CD4-positive, alpha-beta T cell treated with Interleukin-12 subunit alpha and Interleukin-12 subunit beta, for 1 hour (primary cell): ENCODE measurements around the gene ZC3H11A.
A peak's percentile ranks its signal among the peaks of the same experiment; 100 is the strongest.
"Not testable (repeated sequence)": the region's sequence is repeated elsewhere in the genome, so short reads cannot be mapped to it uniquely, and the experiment has no call there.

ENCODE experiments used
- DNase-seq: peaks from one replicate; pipeline ENCODE4 v3.0.0-alpha.2; 2020

Gene ZC3H11A

DNA sequence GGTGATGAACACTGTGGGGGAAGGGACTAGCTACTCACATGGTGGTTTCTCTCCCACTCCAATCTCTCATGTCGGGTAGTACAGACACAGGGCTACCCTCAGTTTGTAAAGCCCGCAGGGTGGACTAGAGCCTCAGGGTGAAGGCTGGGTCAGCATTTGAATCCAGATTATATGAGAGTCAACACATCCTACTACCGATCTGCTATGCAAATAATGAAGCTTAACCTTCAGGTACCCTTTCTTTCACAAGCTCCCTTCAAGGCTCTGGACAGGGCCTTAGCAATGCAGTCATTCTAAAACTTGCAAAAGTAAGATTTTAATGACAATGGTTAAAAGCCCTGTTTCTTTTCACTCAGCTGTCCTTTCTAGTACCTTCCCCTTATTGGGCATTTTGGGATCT, 5.5 kb upstream of the ZC3H11A start:
- DNase-seq = no peak

DNA sequence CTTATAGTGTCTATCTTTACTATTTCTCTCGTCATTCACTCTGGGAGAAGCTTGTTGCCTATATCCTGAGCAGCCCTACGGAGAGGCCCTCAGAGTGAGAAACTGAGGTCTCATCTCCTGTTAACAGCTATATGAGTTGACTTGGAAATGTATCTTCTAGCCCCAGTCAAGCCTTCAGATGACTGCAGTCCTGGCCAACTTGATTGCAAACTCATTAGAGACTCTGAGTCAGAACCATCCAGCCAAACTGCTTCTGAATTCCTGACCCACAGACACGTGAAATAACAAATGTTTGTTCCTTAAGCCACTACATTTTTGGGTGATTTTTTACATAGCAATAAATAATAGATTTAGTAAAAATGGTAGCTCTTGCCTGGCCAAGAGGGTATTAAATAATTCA, 3.9 kb upstream of the ZC3H11A start:
- no peak for DNase-seq

DNA sequence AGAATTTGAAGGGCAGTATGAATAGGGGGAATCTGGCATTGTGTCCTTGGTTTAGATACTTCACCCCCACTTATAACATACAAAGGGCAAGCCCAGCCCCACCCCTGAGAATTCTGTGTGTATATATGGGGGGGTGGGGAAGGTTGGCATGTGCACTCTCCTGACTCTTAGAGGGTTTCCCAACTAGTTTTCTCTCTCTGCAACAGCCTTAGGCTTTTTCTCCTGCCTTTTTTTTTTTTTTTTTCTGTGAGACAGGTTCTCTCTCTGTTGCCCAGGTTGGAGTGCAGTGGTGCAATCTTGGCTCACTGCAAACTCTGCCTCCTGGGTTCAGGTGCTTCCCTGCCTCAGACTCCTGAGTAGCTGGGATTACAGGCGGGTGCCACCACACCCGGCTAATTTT, 2.9 kb upstream of the ZC3H11A start:
- no peak for DNase-seq

DNA sequence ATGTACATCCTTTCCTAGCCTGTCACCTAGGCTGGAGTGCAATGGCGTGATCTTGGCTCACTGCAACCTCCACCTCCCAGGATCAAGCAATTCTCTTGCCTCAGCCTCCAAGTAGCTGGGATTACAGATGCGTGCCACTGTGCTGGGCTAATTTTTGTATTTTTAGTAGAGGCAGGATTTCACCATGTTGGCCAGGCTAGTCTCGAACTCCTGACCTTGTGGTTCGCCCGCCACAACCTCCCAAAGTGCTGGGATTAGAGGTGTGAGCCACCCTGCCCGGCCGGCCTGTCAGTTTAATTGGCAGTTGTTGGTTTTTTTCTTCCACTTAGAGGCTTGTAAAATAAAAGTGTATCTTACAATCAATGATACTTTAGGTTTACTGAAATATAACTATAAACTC, 1.9 kb upstream of the ZC3H11A start:
- not testable (repeated sequence) for DNase-seq

DNA sequence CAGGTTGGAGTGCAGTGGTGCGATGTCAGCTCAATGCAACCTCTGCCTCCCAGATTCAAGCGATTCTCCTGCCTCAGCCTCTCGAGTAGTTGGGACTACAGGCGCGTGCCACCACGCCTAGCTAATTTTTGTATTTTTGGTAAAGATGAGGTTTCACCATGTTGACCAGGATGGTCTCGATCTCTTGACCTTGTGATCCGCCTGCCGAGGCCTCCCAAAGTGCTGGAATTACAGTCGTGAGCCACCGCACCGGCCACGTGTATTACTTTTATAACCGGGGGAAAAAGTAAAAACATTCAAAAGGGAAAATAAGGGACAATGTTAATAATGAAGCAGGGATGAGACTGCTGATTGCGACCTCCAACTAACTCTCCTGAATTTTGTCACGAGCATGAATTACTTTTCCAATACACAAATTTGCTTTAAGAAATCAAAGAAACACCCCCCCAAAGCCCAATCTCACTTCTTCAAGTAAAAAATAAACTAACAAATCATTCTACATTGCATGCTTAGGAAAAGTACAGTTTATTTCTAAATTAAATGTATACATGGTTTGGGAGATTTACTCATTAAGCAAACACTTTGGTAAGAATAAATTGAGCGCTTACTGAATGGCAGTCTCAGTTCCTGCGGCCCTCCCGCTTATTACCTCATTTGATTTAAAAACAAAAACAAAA, 521 bp upstream of the ZC3H11A start:
- no peak for DNase-seq

DNA sequence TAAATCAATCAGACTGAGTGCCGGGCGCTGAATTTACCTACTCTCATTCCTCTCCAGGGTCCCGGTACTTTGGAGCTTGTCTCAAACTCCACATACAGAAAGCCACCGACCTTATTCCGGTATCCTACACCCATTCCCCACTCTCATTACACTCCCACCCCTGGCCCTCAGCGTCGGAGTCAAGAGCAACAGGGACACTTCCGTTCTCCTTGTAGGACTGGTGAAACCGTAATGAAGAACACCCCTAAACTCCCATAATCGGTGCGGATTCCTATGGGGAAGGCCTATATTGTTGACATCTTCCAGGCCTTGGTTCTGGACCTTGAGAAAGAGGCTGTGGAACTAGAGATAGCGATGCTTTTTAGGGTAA, 798 bp downstream of the ZC3H11A start:
- peak; percentile 30 for DNase-seq

DNA sequence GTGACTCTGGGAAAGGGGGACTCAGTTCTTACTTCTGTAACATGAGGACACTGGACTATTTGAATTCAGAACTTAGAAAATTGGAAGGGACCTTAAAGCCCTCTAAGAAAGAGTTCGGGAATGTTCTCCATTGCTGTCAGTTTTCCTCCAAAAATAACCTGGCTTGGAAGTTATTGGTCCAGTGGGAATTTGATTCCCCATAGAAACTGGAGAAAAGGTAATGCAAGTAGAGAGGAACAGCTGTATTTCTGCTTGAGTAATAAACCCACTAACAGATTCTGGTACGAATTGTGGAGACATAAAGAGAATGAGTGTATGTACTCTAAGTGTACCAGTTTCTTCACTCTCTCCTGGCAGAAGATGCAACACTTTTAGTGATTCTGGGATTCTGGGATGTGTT, 1.8 kb downstream of the ZC3H11A start:
- no peak for DNase-seq

DNA sequence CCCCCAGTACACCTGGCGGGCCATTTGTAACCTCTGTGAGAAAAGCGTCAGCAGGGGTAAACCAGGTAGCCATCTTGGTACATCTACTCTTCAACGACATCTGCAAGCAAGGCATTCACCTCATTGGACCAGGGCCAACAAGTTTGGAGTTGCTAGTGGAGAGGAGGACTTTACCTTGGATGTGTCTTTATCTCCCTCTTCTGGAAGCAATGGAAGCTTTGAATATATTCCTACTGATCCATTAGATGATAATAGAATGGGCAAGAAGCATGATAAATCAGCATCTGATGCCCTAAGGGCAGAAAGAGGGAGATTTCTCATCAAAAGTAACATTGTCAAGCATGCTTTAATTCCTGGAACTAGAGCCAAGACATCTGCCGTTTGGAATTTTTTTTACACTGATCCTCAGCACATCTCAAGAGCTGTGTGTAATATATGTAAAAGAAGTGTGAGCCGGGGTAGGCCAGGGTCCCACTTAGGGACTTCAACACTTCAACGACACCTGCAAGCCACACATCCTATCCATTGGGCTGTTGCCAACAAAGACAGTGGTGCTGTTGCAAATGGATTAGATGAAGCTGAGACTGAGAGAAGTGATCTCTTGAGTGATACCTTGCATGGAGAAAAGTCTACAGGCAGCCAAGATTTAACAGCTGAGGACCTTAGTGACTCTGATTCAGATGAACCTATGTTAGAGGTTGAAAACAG, 2.7 kb downstream of the ZC3H11A start:
- DNase-seq = no peak

DNA sequence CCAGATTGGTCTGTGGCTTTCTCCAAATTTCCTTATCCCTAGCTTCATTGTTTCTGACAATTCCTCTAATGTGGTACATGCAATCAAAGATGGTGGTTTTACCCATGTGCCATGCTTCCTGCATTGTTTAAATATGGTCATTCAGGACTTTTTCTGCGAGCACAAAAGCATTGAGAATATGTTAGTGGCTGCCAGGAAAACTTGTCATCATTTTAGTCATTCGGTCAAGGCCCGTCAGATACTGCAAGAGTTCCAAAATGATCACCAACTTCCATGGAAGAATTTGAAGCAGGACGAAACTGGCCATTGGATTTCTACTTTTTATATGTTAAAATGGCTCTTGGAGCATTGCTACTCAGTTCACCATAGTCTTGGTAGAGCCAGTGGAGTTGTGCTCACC, 3.7 kb downstream of the ZC3H11A start:
- DNase-seq = no peak

DNA sequence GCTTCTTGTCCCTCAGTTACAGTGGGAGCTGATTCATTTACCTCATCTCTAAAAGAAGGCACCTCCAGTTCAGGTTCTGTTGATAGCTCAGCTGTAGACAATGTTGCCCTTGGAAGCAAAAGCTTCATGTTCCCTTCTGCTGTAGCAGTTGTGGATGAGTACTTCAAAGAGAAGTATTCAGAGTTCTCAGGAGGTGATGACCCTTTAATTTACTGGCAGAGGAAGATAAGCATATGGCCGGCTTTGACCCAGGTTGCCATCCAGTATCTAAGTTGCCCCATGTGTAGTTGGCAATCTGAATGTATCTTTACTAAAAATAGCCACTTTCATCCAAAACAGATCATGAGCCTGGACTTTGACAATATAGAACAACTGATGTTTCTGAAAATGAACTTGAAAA, 4.5 kb downstream of the ZC3H11A start:
- no peak for DNase-seq

DNA sequence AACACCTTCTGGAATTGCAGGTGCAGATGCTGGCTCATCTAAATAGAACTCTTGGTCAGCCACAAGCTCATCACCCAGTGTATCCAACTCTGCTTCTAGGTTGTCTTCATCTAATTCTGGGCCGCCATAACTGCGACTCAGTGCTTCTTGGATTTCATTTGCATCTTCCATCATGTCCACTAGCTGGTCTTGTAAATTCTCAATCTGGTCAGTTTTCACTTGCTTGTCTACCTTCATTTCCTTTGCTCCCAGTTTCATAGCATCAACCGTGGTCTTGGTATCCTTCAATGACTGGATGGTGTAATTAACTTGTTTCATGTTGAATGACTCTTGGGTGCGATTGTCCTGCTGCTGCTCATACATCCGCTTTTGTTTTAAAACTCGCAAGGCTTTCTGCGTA, 10.3 kb downstream of the ZC3H11A start:
- DNase-seq = no peak

DNA sequence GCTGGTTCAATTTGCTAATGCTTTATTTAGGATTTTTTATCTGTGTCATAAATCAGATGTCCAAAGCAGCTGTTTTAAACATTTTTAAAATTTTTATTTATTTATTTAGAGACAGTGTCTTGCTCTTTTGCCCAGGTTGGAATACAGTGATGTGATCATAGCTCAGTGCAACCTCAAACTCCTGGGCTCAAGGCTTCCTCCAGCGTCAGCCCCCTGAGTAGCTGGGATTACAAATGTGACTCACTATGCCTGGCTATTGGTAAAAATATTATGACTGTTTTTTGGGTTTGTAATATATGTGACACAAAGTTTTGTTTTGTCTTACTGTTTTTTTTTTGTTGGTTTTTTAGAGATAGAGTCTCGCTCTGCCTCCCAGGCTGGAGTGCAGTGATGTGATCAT, 11.8 kb downstream of the ZC3H11A start:
- DNase-seq = no peak

DNA sequence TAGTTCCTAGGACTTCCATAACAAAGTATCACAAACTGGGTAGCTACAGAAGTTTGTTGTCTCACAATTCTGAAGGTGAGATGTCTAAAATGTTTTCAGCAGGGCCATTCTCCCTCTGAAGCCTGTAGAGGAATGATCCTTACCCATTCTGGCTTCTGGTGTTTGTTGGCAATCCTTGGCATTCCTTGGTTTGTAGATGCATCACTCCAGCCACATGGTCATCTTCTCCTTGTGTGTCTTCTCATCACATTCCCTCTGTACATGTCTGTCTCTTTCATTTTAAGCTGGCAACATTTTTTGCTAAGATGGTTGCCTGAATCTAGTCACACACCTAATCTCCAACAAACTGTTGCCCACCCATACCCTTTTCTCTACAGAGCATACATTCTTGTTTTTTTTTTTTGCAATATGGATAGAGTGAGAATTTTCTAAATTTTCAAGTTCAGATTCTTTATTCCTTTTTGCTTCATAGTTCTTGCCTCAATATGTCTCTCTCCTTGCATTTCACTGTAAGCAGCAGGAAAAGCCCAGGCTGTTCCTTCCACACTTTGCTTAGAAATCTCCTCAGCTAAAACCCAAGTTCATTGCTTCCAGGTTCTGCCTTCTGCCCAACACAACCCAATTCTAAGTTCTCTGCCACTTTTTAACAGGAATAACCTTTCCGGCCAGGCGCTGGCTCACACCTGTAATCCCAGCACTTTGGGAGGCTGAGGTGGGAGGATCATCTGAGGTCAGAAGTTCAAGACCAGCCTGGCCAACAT, 18.3 kb downstream of the ZC3H11A start:
- DNase-seq = no peak

DNA sequence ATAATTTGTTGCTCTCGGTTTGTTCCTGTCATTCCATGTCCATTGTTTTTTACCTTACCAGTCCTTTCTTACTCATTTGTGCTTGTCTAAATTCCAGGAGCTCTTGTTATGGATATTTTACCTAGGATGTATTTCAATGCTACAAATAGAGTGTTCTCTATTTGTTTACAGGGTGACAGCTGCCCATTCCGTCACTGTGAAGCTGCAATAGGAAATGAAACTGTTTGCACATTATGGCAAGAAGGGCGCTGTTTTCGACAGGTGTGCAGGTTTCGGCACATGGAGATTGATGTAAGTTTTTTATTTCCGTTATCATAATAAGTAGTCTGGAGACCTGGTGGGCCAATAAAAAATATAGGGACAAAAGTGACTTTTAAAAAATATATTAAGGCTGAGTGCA, 23.0 kb downstream of the ZC3H11A start:
- no peak for DNase-seq

DNA sequence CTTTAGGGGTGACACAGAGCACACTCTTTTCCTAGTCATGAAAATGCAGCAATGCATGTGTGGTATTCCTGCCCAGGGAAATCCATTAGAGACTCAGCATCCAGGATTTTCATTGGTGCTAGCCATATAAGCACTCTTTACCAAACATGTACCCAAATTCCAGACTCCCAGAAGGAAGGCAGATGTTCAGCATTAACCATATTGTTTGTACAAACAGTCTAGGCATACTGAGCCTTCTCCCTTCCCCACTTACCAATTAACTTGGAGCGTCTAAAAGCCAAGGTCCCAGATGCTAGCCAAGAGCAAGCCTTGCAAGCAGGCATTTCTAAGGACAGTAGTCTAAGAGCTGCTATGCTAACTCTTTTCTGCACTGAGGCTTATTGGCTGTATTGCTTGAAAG, 27.9 kb downstream of the ZC3H11A start:
- no peak for DNase-seq

DNA sequence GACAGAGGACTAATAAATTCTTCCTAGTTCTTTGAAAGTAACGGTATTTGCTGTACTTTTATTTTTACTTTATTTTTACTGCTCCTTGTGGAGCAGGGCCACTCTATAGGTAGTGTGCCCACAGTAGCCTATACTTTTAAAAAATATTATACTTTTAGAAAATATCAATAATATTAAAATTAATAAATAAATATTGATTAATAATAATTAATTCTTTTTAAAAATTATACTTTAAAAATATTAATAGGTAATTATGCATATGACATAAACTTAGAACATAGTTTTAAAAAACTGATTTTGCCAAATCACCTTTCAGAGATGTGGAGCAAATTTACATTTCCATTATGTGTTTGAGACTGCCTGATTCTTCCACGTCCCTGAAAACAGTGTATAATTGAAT, 30.8 kb downstream of the ZC3H11A start:
- no peak for DNase-seq

DNA sequence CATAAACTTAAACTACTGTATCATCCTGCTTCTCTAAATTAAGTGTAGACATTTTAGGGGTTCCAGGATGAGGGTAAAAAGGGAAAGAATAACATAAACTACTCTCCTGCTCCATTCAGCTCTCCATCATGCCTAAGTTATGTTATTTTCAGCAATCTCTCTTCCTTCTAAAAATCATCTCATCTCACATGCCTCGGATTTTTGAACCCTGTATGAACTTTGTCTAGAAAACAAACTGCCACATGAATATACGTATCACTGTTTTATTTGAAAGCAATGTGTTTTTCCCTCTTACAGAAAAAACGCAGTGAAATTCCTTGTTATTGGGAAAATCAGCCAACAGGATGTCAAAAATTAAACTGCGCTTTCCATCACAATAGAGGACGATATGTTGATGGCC, 32.6 kb downstream of the ZC3H11A start:
- DNase-seq = no peak

DNA sequence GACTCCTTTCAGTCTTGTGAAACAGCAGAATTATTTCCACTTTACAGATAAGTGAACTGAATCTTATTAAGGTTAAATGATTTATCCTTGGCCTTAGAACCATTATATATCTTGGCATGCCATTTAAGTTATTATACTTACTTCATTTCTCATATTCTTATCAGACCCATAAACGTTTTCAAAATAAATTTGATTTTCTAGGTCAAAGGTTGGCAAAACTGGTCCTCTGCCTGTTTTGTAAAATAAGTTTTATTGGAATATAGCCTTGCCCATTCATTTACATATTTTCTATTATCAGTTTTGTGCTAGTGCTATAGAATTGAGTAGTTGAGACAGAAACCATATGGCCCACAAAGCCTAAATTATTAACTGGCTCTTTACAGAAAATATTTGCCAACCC, 33.1 kb downstream of the ZC3H11A start:
- DNase-seq = no peak

DNA sequence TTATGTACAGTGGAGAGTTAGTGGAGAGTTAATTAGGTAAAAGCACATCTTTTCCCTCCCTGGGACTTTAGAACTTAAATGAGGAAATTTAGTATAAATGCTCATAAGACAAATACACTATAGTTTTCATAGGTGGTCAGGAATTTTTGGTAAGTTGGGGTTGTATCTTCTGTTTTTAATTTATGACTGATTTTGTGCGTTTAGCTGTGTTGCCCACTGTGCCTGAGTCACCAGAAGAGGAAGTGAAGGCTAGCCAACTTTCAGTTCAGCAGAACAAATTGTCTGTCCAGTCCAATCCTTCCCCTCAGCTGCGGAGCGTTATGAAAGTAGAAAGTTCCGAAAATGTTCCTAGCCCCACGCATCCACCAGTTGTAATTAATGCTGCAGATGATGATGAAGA, 33.8 kb downstream of the ZC3H11A start:
- not testable (repeated sequence) for DNase-seq

DNA sequence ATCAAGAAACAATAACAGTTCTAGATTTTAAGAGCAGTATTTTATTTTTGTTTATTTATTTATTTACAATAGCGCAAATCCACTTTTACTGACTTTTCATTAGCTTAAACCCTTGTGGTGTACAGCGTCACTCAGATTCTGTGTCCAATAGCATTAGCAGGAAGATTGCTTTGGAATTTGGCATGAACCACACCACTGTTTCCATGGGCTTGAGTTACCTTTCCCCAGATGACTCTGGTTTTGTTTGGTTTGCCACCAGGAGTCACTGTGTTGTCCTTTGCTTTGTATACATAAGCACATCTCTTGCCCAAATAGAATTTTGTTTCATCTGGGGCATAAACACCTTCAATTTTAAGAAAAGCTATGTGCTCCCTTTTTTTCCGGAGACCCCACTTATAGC, 40.1 kb downstream of the ZC3H11A start:
- no peak for DNase-seq

DNA sequence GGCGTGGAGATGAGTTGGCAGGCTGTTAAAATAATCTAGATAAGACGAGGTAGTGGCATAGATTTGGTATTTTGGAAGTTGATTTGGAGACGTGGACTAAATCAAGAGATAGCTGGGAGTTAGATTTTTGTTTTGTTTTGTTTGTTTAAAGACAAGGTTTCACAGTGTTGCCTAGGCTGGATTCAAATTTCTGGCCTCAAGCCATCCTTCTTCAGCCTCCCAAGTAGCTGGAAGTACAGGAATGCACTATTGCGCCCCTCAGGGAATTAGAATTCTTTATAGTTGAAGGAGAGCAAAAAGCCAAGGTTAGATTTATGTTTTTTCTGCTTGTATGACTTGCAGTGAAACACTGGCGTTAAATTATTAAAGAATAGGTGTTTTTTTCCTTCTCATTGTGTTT, 43.7 kb downstream of the ZC3H11A start:
- DNase-seq = no peak

DNA sequence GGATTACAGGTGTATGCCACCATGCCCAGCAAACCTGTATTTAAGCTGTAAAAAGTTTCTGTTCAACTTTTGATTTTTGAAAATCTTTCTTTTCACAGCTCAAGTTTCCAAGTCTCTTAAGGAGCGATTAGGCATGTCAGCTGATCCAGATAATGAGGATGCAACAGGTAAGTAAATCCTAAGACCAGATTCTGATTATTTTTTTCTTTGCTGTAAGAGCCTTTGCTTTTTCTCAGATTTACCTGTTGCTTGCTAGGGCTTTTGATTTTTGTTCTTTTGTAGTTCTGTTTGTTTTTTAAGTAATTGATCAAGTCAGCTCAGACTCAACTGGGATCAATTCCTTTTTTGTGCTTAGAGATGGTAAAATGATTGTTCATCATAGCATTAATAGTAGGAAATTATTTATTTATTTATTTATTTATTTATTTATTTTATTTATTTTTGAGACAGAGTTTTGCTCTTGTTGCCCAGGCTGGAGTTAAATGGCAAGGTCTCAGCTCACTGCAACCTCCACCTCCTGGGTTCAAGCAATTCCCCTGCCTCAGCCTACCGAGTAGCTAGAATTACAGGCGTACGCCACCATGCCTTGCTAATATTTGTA, 44.9 kb downstream of the ZC3H11A start:
- DNase-seq = no peak

DNA sequence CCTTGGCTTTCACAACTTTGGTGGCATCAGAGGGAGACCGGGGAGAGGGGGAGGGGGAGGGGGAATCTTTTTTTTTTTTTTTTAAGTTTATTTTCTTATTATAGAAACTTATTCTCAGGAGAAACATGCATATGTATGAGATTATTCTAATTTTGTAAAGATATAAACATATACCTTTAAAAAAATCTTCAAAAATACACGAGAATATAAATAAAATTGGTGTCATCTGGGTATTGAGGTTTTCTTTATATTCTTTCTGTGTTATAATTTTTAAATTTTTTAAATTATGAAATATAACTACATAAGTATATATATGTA, 47.1 kb downstream of the ZC3H11A start:
- DNase-seq = no peak

DNA sequence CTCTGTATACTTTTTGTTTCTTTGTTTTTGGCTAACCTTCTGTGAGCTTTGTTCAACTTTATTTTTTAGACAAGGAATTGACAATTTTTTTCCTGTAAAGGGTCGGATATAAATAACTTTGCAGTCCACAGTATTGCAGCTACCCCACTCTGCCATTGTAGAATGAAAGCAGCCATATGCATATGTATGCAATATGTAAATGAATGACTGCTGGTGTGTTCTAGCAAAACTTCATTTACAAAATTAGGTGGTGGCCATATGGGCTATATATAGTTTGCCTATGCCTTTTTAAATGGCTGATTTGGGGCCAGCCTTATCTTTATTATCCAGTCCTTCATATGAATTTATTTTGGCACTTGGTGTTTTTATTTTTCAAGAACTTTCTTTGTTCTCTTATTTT, 48.0 kb downstream of the ZC3H11A start:
- no peak for DNase-seq
